Frontal cortex (tissue), 4 donors: ENCODE measurements around the gene SCCPDH. TPM values are rescaled to one million over a fixed set of nuclear protein-coding genes. Genes with fewer than 3 reads are reported as not detected.
A peak's percentile ranks its signal among the peaks of the same experiment; 100 is the strongest.
"Not testable (repeated sequence)": the region's sequence is repeated elsewhere in the genome, so short reads cannot be mapped to it uniquely, and the experiment has no call there.

Experiments used
- DNase-seq, 2 donors: peaks; one replicate each; pipeline ENCODE4 v3.0.0; 2012; ENCODE audit warnings: low spot score in 2 of 2
- FAIRE-seq: peaks from 2 replicates; lab custom pipeline; 2012; peaks lifted over from hg19 to GRCh38; lab: Jason Lieb, UNC
- total RNA-seq: library from RNA; depleted of rRNA; stranded (reverse); fragments of >200 nt; gene quantifications from one replicate; pipeline ENCODE4 v1.2.3, GENCODE V29; 2014
- donor health status: control.
- donor health status: control.
- donor health status: control.

The SCCPDH gene
- total RNA-seq, 1 donor from 2014 or later = 79.9 TPM

- FAIRE-seq (no peak), DNase-seq (no peak)
Measured at GRCh38 chr1:246703581-246703980, 20.6 kb upstream of the SCCPDH start.

GRCh38 chr1:246705368-246705767, 18.8 kb upstream of the SCCPDH start:
- FAIRE-seq (no peak), DNase-seq (no peak)

- DNase-seq (no peak), FAIRE-seq (no peak)
Measured at GRCh38 chr1:246708166-246708565, 16.0 kb upstream of the SCCPDH start.

GRCh38 chr1:246709196-246709595, 15.0 kb upstream of the SCCPDH start:
- FAIRE-seq = no peak

GRCh38 chr1:246709835-246710234, 14.4 kb upstream of the SCCPDH start:
- DNase-seq (no peak), FAIRE-seq (no peak)

More at GRCh38 chr1:246709196-246709595, 15.0 kb upstream of the SCCPDH start:
- no peak for DNase-seq

- no peak for FAIRE-seq
- no peak for DNase-seq
Measured at GRCh38 chr1:246711548-246712003, 12.6 kb upstream of the SCCPDH start.

GRCh38 chr1:246712428-246712827, 11.8 kb upstream of the SCCPDH start:
- not testable (repeated sequence) for DNase-seq, FAIRE-seq

GRCh38 chr1:246719361-246719760, 4.8 kb upstream of the SCCPDH start:
- FAIRE-seq = not testable (repeated sequence)

GRCh38 chr1:246720814-246721213, 3.4 kb upstream of the SCCPDH start:
- FAIRE-seq, DNase-seq: not testable (repeated sequence)

More at GRCh38 chr1:246719361-246719760, 4.8 kb upstream of the SCCPDH start:
- not testable (repeated sequence) for DNase-seq

GRCh38 chr1:246722720-246723119, 1.5 kb upstream of the SCCPDH start:
- DNase-seq = no peak
- FAIRE-seq = no peak

GRCh38 chr1:246724731-246725095, 504 bp downstream of the SCCPDH start:
- no peak for FAIRE-seq

GRCh38 chr1:246725191-246725590, 982 bp downstream of the SCCPDH start:
- DNase-seq (peak in 1 of 2 donors; percentile 39), FAIRE-seq (no peak)

More at GRCh38 chr1:246724731-246725095, 504 bp downstream of the SCCPDH start:
- peak; percentile 30 to 45 for DNase-seq

GRCh38 chr1:246726255-246726679, 2.1 kb downstream of the SCCPDH start:
- no peak for FAIRE-seq

GRCh38 chr1:246726881-246727280, 2.7 kb downstream of the SCCPDH start:
- DNase-seq (peak; percentile 27 to 66), FAIRE-seq (peak; percentile 83)

More at GRCh38 chr1:246726255-246726679, 2.1 kb downstream of the SCCPDH start:
- no peak for DNase-seq

- no peak for FAIRE-seq
- no peak for DNase-seq
Measured at GRCh38 chr1:246727594-246727993, 3.4 kb downstream of the SCCPDH start.

GRCh38 chr1:246728311-246728710, 4.1 kb downstream of the SCCPDH start:
- FAIRE-seq (no peak), DNase-seq (no peak)

- not testable (repeated sequence) for DNase-seq, FAIRE-seq
Measured at GRCh38 chr1:246729040-246729439, 4.8 kb downstream of the SCCPDH start.

- FAIRE-seq (no peak), DNase-seq (no peak)
Measured at GRCh38 chr1:246730839-246731238, 6.6 kb downstream of the SCCPDH start.

GRCh38 chr1:246731873-246732272, 7.7 kb downstream of the SCCPDH start:
- DNase-seq, FAIRE-seq: not testable (repeated sequence)

- no peak for FAIRE-seq
- DNase-seq = no peak
Measured at GRCh38 chr1:246733704-246734103, 9.5 kb downstream of the SCCPDH start.

GRCh38 chr1:246734866-246735265, 10.7 kb downstream of the SCCPDH start:
- FAIRE-seq = no peak
- DNase-seq = no peak

GRCh38 chr1:246735735-246736134, 11.5 kb downstream of the SCCPDH start:
- DNase-seq (no peak), FAIRE-seq (no peak)
